ENCODE results near the gene FAM187B.
"Not testable (repeated sequence)": the region's sequence is repeated elsewhere in the genome, so short reads cannot be mapped to it uniquely, and the experiment has no call there.

Gene FAM187B

GRCh38 chr19:35236638-35237400 lies 8.3 kb upstream of the FAM187B start:
- DNase-seq (ENCODE audit: low read depth in 3 of 3) = no peak

DNA sequence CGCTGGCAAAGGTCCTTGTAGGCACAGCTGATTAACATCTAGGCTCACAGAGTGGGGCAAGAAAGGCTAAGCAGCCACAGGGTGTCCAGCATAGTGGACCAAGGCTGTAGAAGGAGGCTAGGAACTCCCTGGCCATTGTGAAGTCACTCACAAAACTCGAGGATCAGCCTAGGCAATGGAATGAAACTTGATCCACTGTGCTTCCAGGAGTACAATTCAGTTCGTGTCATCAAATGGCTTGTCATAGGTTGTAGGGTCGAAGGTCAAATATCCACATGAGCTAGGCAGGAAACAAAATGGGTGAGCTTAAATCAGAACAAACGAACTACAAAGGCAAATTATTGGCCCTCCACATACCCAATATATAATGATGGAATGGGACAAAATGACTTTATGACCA lies 4.4 kb upstream of the FAM187B start:
- DNase-seq (ENCODE audit: low read depth in 3 of 3) = no peak

DNA sequence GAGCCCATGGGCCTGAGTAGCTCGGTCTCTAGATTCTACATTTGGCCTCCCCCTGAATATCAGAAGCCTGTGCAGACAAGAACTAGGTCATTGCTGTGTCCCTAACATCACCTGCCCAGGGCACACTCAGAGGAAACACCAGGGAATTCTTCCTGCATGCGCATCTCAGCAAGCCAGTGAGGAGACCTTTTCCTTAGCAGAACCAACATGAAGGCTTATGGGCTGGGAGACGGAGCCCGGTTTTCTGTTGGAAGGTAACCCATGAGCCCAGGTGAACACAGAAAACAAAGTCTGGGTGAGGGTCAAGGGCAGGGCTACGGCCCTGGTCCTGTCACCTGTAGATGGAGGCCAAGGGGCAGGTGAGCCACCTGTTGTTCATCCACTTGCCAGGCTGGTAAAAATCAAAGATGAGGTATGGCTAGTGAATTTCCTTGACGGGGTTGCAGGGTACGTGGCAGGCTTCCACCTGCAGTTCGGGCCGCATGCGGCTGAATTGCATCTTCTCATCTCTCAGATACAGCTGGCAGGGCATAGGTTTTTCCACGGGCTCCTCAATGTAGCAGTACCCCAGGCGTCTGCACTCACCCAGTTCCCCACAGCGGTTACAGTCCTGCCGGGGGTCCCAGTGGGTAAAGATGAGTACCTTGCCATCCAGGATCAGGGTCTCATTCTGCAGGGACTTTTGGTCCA lies 3.6 kb upstream of the FAM187B start:
- no peak for DNase-seq (ENCODE audit: low read depth in 3 of 3)

GRCh38 chr19:35229601-35230000 lies 1.1 kb upstream of the FAM187B start:
- no peak for DNase-seq (ENCODE audit: low read depth in 3 of 3)

GRCh38 chr19:35226748-35227147 lies 1.8 kb downstream of the FAM187B start:
- no peak for DNase-seq (ENCODE audit: low read depth in 3 of 3)

GRCh38 chr19:35225951-35226350 lies 2.6 kb downstream of the FAM187B start:
- DNase-seq (ENCODE audit: low read depth in 3 of 3) = no peak

DNA sequence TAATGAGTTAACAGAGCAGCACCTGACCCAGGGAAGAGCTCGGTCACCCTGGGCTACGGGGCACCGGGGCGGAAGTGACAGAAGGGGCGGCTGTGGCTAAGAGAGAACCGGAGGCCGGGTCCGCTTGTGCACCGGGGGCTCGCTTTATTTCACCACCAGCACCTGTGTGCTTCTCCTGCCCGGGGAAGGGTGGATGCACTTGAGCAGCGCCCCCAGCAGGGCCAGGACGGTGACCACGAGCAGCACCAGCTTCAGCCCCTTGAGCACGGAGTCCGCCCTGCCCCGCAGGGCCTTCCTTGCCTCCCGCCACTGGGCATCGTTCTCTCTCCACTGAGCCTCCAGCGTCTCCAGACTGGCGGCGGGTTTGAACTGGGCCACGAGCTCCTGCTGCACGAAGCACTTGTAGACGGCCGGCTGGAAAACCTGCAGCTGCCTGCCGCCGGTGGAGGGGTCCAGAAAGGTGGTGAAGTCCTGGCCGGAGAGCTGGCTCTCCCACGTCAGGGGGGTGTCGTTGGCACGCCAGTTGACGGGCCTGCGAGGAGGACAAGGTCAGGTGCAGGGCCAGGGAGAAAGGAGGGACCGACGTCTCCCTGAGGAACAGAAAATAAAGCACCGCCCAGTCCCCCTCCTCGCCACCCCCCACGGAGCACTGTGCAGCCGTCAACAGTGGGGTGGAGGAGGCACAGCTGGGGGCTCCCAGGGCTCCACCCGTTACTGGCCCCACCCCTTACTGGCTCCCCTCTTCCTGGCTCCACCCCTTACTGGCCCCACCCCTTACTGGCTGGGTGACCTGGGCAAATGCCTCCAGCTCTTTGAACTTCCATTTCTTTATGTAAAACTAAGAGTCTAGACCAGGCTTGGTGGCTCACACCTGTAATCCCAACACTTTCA lies 3.6 kb downstream of the FAM187B start:
- no peak for DNase-seq (ENCODE audit: low read depth in 3 of 3)

GRCh38 chr19:35223862-35224505 lies 4.6 kb downstream of the FAM187B start:
- DNase-seq (ENCODE audit: low read depth in 3 of 3) = no peak

- DNase-seq (ENCODE audit: low read depth in 3 of 3) = no peak
Measured at GRCh38 chr19:35223084-35223790, 5.3 kb downstream of the FAM187B start.

DNA sequence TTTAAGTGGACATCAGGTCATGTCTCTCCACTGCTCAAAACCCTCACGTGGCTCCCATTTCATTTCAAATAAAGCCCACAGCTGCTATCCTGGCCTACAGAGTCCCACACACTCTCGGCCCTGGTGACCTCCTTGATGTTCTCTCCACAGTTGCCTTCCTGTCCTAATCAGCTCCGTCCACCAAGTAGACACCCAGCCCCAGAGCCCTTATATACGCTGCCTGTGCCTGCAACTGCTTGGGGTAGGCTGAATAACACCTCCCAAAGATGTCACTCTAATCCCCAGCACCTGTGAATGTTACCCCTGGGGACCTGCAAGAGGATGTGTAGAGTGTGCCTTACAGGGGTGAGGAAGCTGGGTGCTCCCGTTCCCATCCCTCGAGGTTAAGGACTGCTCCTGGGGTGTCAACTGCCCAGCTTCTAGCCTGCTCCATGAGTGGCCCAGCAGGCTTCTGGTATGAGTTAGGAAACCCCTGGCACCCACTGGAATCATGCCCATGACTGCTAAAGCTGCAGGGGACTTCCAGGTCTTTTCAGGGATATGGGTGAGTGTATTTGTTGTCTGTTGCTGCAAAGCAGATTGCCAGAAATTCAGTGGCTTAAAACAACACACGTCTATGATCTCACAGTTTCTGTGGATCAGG lies 6.0 kb downstream of the FAM187B start:
- DNase-seq (ENCODE audit: low read depth in 3 of 3) = no peak

DNA sequence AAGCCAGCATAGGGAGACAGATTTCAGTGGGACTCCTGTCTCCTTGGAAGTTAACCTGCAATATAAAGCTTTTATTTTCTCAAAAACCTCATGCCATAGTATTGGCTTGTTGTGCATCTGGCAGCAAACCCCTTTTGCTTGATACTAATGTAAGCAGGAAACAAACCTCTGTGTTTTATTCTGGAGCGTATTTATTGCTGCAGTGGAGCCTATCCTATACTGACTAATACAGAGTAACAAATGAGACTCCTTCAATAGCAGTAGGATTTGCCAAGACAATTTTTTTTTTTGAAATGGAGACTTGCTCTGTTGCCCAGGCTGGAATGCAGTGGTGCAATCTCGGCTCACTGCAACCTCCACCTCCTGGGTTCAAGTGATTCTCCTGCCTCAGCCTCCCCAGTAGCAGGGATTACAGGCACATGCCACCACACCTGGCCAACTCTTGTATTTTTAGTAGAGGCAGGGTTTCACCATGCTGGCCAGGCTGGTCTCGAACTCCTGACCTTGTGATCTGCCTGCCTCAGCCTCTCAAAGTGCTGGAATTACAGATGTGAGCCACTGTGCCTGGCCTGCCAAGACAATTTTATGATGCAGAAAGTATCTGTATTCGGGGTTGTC lies 7.5 kb downstream of the FAM187B start:
- not testable (repeated sequence) for DNase-seq (ENCODE audit: low read depth in 3 of 3)

DNA sequence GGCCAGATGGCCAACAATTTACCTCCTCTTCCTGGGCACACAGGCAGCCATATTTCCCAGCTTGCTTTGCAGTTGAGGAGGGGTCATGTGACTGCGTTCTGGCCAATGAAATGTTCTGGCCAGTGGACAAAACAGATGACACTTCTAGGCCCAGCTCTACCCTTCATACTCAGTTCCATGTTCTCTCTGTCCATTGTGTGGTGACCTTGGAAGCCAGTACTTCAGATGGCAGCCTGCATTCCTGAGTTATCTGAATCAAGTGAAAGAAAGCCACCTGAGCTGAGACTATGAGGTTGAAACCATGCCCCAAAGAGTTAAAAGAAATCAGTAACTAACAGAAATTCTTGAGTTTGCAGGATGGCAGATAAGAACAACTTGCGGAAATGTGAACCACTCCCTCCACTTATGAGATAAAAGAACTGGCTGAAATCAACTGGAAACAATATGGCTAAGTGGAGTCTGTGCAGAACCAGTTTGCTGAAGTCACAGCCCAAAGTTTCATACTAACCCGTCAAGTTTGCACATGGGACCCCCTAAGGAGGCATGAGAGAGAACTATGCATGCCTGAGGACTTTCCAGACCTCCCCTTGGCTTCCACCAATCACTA lies 8.1 kb downstream of the FAM187B start:
- DNase-seq (ENCODE audit: low read depth in 3 of 3) = no peak

DNA sequence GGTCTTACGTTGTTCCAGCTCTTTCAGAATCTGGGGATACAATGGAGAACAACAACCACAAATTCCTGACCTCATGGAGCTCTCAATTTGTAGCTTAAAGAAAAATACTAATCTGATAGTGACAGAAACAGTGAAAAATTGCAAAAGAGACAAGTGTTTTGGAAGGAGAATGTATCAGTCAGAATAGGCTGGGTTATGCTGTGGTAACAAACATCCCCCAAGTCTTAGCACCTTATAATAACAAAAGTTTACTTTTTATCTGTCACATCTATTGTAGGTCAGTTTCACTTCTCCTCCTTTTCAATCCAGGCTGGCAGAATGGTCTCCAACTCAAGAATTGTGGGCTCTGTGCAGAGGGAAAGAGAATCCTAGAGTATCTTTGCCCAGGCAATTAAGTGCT lies 9.5 kb downstream of the FAM187B start:
- DNase-seq (ENCODE audit: low read depth in 3 of 3) = no peak

- no peak for DNase-seq (ENCODE audit: low read depth in 3 of 3)
Measured at GRCh38 chr19:35217649-35217990, 10.9 kb downstream of the FAM187B start.

DNA sequence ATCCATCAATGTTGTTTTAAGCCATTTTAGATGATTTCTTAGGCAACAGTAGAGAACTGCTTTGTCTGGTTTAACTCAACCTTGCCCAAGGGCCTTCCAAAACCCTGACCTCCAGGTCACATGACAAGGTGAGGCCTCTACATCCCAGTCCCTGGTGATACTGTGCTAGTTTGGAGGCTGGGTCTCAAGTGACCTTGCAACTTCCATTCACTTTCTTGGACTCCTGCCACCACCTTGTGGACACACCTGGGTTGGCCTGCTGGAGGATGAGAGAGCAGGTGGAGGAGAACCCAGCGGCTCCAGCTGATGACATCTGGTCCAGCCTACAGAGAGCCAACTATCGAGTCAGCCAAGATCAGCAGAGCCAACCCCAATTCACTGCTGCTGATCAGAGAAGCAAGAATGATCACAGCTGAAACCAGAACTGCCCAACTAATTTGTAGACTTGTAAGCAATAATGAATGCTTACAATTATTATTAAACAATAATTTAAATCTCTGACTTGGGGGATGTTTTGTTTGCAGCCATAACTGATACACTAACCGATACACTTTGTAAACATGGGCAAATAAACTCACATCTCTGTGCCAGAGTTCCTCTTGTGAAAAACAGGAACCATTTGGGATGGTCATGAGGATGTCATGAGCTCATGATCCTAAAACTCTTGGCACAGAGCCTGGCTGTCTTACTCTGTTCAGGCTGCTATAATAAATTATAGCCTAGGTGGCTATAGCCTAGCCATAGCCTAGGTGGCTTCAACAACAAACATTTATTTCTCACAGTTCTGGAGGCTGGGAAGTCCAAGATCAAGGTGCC lies 11.5 kb downstream of the FAM187B start:
- no peak for DNase-seq (ENCODE audit: low read depth in 3 of 3)

DNA sequence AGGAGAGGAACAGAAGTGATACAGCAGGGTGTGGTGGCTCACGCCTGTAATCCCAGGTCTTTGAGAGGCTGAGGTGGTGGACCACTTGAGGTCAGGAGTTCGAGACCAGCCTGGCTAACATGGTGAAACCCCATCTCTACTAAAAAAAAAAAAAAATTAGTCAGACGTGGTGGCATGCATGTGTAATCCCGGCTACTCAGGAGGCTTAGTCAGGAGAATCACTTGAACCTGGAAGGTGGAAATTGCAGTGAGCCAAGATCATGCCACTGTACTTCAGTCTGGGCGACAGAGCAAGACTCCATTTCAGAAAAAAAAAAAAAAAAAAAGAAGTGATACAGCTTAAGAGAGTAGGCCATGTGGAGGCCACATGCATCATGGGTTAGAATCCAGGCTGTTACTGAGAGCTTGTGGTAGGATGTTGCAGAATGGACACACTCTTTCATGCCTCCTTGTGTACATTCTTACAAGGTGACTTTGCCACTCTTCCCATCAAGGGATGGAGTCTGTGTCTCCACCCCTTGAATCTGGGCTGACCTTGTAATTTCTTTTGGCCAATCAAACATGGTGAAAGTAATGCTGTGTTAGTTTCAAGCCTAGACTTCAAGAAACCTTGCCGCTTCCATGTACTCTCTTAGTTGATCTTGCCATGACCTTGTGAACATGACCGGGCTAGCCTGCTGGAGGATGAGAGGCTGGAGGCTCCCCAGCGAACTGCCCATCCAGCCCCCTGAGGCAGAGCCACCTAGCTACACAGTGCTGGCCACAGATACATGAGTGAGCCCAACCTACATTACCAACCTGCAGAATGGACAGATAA lies 12.3 kb downstream of the FAM187B start:
- DNase-seq (ENCODE audit: low read depth in 3 of 3) = no peak

DNA sequence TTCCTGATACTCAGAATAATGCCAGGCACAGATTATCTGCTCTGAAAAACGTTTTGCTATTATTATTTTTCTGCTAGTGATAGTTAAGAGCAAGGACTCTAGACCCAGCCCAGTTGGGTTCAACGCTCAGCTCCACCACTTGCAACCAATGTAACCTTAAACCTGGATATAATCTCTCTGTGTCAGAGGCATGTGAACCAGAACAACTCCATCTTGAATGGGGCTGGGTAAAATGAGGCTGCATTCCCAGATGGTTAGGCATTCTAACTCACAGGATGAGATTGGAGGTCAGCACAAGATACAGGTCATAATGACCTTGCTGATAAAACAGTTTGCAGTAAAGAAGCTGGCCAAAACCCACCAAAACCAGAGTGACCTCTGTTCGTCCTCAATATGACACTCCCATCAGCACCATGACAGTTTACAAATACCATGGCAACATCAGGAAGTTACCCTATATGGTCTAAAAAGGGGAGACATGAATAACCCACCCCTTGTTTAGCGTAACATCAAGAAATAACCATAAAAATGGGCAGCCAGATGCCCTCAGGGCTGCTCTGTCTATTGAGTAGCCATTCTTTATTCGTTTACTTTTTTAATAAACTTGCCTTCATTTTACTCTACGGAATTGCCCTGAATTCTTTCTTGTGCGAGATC lies 13.6 kb downstream of the FAM187B start:
- DNase-seq (ENCODE audit: low read depth in 3 of 3) = no peak

Data from stimulated activated CD4-positive, alpha-beta T cell treated with anti-CD3 and anti-CD28 coated beads, TNF-alpha, amount 100 ng/mL, for 4 hours (primary cell).